HG03045 (cell line): Measurements from ENCODE around the gene LRRC36.

ENCODE experiments used
- ATAC-seq: cut with Tn5 transposase; IDR thresholded peaks from one replicate; pipeline ENCODE4 v1.9.1; 2021; ENCODE audit warnings: mild to moderate bottlenecking, moderate library complexity; ENCODE audit not compliant: unreplicated experiment

LRRC36 gene

GRCh38 chr16:67419931-67420330 is 93.3 kb downstream of the LRRC36 start:
- ATAC-seq, result no peak

GRCh38 chr16:67421030-67421429 is 94.4 kb downstream of the LRRC36 start:
- ATAC-seq, result no peak

GRCh38 chr16:67423015-67423414 is 96.4 kb downstream of the LRRC36 start:
- no peak for ATAC-seq

GRCh38 chr16:67423611-67424260 is 97.1 kb downstream of the LRRC36 start:
- ATAC-seq, result no peak

- ATAC-seq, result no peak
Observed at GRCh38 chr16:67424261-67424615, 97.6 kb downstream of the LRRC36 start.

GRCh38 chr16:67425061-67425460 is 98.4 kb downstream of the LRRC36 start:
- no peak for ATAC-seq

GRCh38 chr16:67425580-67425979 is 99.0 kb downstream of the LRRC36 start:
- no peak for ATAC-seq

- ATAC-seq, result no peak
Observed at GRCh38 chr16:67426022-67426421, 99.4 kb downstream of the LRRC36 start.

- ATAC-seq, result no peak
Observed at GRCh38 chr16:67426950-67427349, 100.3 kb downstream of the LRRC36 start.

- no peak for ATAC-seq
Observed at GRCh38 chr16:67428146-67428731, 101.6 kb downstream of the LRRC36 start.

- ATAC-seq, result no peak
Observed at GRCh38 chr16:67429053-67429798, 102.6 kb downstream of the LRRC36 start.

GRCh38 chr16:67429799-67430503 is 103.3 kb downstream of the LRRC36 start:
- ATAC-seq, result no peak

GRCh38 chr16:67430504-67430976 is 103.9 kb downstream of the LRRC36 start:
- ATAC-seq, result no peak

GRCh38 chr16:67430977-67431774 is 104.6 kb downstream of the LRRC36 start, which contains the start of gene HSD11B2:
Gene HSD11B2, plus strand, starts transcription at chr16:67431121. Its CDS starts 128 bp downstream, at chr16:67431249.
- ATAC-seq, result no peak

GRCh38 chr16:67431775-67432505 is 105.3 kb downstream of the LRRC36 start:
- ATAC-seq, result no peak

- no peak for ATAC-seq
Observed at GRCh38 chr16:67432506-67432890, 105.9 kb downstream of the LRRC36 start.

GRCh38 chr16:67433131-67433719 is 106.6 kb downstream of the LRRC36 start:
- ATAC-seq, result no peak
